Limb (tissue), 2 donors: Measurements from ENCODE around the gene CDNF.

Experiments
- DNase-seq, 2 donors: peaks; one replicate each; pipeline ENCODE4 v3.0.0-alpha.2; 2016; ENCODE audit errors: extremely low spot score in 2 of 2

CDNF gene

GRCh38 chr10:14798636-14799035, 39.2 kb downstream of the CDNF start:
- no peak for DNase-seq

- DNase-seq = no peak
These were observed 49.9 kb downstream of the CDNF start for GRCh38 chr10:14787938-14788337.

GRCh38 chr10:14784459-14785055, 53.3 kb downstream of the CDNF start:
- DNase-seq = no peak

- DNase-seq = no peak
These were observed 55.0 kb downstream of the CDNF start for GRCh38 chr10:14782691-14783363.

- no peak for DNase-seq
These were observed 56.1 kb downstream of the CDNF start for GRCh38 chr10:14781763-14782162.

GRCh38 chr10:14779001-14779651, 58.7 kb downstream of the CDNF start:
- no peak for DNase-seq

- DNase-seq = no peak
These were observed 61.3 kb downstream of the CDNF start for GRCh38 chr10:14776546-14776945.

- DNase-seq = no peak
These were observed 62.2 kb downstream of the CDNF start for GRCh38 chr10:14775656-14776055.

- DNase-seq = no peak
These were observed 63.0 kb downstream of the CDNF start, which contains the start of gene FAM107B for GRCh38 chr10:14774797-14775196. FAM107B (minus strand) TSS chr10:14774897; CDS start chr10:14774663, 234 bp downstream.

- no peak for DNase-seq
These were observed 63.6 kb downstream of the CDNF start for GRCh38 chr10:14774214-14774580.

GRCh38 chr10:14773551-14774213, 64.2 kb downstream of the CDNF start:
- DNase-seq = no peak

- DNase-seq = no peak
These were observed 65.4 kb downstream of the CDNF start for GRCh38 chr10:14772399-14772798.

GRCh38 chr10:14770927-14771326, 66.9 kb downstream of the CDNF start:
- DNase-seq = no peak
